HL-60 (cell line): ENCODE measurements around the gene EPB41.

Source experiments
- CTCF ChIP-seq: IDR thresholded peaks from one replicate; pipeline ENCODE4 v1.5.1; 2011; ENCODE audit warnings: low read length, control low read depth, inconsistent platforms; ENCODE audit not compliant: insufficient read depth
- POLR2AphosphoS5 ChIP-seq: IDR thresholded peaks from 2 replicates; pipeline ENCODE4 v1.6.1; 2012; ENCODE audit warnings: low read depth
- REST ChIP-seq: IDR thresholded peaks from 2 replicates; pipeline ENCODE4 v1.6.1; 2012; ENCODE audit warnings: low read depth; ENCODE audit not compliant: insufficient replicate concordance

GRCh38 chr1:28891256-28891655, 23.1 kb upstream of the EPB41 start:
- TF ChIP-seq REST (no peak), CTCF (no peak), POLR2AphosphoS5 (no peak)
